ENCODE data around the gene GNAI2.

- TF ChIP-seq ESRRG (CRISPR knock-in tag; IDR thresholded peaks at IDR 0.05) (no peak), TOX (CRISPR knock-in tag; IDR thresholded peaks at IDR 0.05; ENCODE audit: borderline replicate concordance) (no peak), ZFP3 (CRISPR knock-in tag; IDR thresholded peaks at IDR 0.05) (no peak), ARNTL (CRISPR knock-in tag; IDR thresholded peaks at IDR 0.05; ENCODE audit: borderline replicate concordance, low read depth) (no peak), ZNF8 (CRISPR knock-in tag; IDR thresholded peaks at IDR 0.05) (no peak), CREB5 (CRISPR knock-in tag; IDR thresholded peaks at IDR 0.05; ENCODE audit: low read depth) (no peak), CSRNP3 (CRISPR knock-in tag; IDR thresholded peaks at IDR 0.05) (no peak), RARB (CRISPR knock-in tag; IDR thresholded peaks at IDR 0.05) (no peak), ZNF565 (CRISPR knock-in tag; conservative IDR thresholded peaks at IDR 0.05; ENCODE audit: low read depth) (no peak), ZC3H10 (CRISPR knock-in tag; IDR thresholded peaks at IDR 0.05) (no peak), ISL1 (CRISPR knock-in tag; IDR thresholded peaks at IDR 0.05) (no peak), GLIS3 (CRISPR knock-in tag; IDR thresholded peaks at IDR 0.05) (no peak)
Observed at GRCh38 chr3:50262778-50263177, 26.8 kb downstream of the GNAI2 start.

Data from SK-N-SH treated with all-trans-retinoic acid at 6 μM for 48 hours (cell line).